K562 (cell line): Measurements from ENCODE around the gene MED22. TPM values are rescaled to one million over a fixed set of nuclear protein-coding genes. Genes with fewer than 3 reads are reported as not detected.

Source experiments
- ADNP ChIP-seq: fragments of 200-800 bp; sonication (Bioruptor generic); IDR thresholded peaks from 2 replicates; pipeline ENCODE4 v1.6.1; 2016; ENCODE audit warnings: missing genetic modification characterization, missing compliant biosample characterization
- ATF1 ChIP-seq, 2 experiments: fragments of 450-650 bp in 1 of 2; IDR thresholded peaks; 2 replicates each; pipeline ENCODE4 v1.6.1; 2016; ENCODE audit warnings: missing compliant biosample characterization in 1 of 2, missing genetic modification characterization in 1 of 2
- CBX1 ChIP-seq: sonication (generic); IDR thresholded peaks from 2 replicates; pipeline ENCODE4 v1.6.1; 2016; ENCODE audit warnings: antibody characterized with exemption, low read depth, mild to moderate bottlenecking
- CBX5 ChIP-seq: IDR thresholded peaks from 2 replicates; pipeline ENCODE4 v1.6.1; 2014; ENCODE audit warnings: low read depth, borderline replicate concordance
- CEBPG ChIP-seq, 3 experiments: fragments of 200-800 bp in 1 of 3; sonication (Bioruptor generic) in 1 of 3; sonication (generic) in 1 of 3; formaldehyde crosslinking in 1 of 3; IDR thresholded peaks in 2 of 3; conservative IDR thresholded peaks in 1 of 3; 2 replicates each; pipeline versions ENCODE4 v1.6.1 to v1.8.0; 2016 to 2022; ENCODE audit warnings: missing compliant biosample characterization in 2 of 3, missing genetic modification characterization in 2 of 3, mild to moderate bottlenecking in 1 of 3, missing genetic modification reagents in 1 of 3
- CREM ChIP-seq: IDR thresholded peaks from 2 replicates; pipeline ENCODE4 v1.6.1; 2014; ENCODE audit warnings: antibody characterized with exemption, low read depth
- DACH1 ChIP-seq: fragments of 450-650 bp; IDR thresholded peaks from 2 replicates; pipeline ENCODE4 v1.6.1; 2018; ENCODE audit not compliant: partially characterized antibody
- DDX20 ChIP-seq: fragments of 450-650 bp; IDR thresholded peaks from 2 replicates; pipeline ENCODE4 v1.6.1; 2016; ENCODE audit warnings: missing genetic modification characterization, low read depth, mild to moderate bottlenecking, missing compliant biosample characterization, moderate library complexity
- FOXK1 ChIP-seq: sonication (generic); formaldehyde crosslinking; IDR thresholded peaks from 2 replicates; pipeline ENCODE4 v1.8.0; 2022; ENCODE audit warnings: missing genetic modification reagents, mild to moderate bottlenecking, borderline replicate concordance
- HNRNPUL1 ChIP-seq: fragments of 200-400 bp; formaldehyde crosslinking; IDR thresholded peaks from 2 replicates; pipeline ENCODE4 v1.6.1; 2017; ENCODE audit warnings: low read length
- LCOR ChIP-seq: sonication (generic); formaldehyde crosslinking; IDR thresholded peaks from 2 replicates; pipeline ENCODE4 v1.8.0; 2022; ENCODE audit warnings: mild to moderate bottlenecking, missing genetic modification reagents
- MBD2 ChIP-seq: sonication (generic); IDR thresholded peaks from 2 replicates; pipeline ENCODE4 v1.6.1; 2016; ENCODE audit warnings: low read depth, borderline replicate concordance
- RFX7 ChIP-seq: fragments of 250-450 bp; sonication (Bioruptor Pico); IDR thresholded peaks from 2 replicates; pipeline ENCODE4 v1.5.1; 2021; ENCODE audit warnings: mild to moderate bottlenecking
- SETDB1 ChIP-seq: IDR thresholded peaks from one replicate; pipeline ENCODE4 v1.6.1; 2012; ENCODE audit warnings: low read length, control low read depth, inconsistent platforms
- SIRT6 ChIP-seq: IDR thresholded peaks from one replicate; pipeline ENCODE4 v1.6.1; 2012; ENCODE audit warnings: low read depth, mild to moderate bottlenecking, control low read depth, inconsistent platforms, low read length, moderate library complexity
- SMAD3 ChIP-seq: fragments of 450-650 bp; formaldehyde crosslinking; conservative IDR thresholded peaks from 2 replicates; pipeline ENCODE4 v1.4.0; 2020; ENCODE audit warnings: mild to moderate bottlenecking
- TAF15 ChIP-seq: fragments of 200-400 bp; formaldehyde crosslinking; IDR thresholded peaks from 2 replicates; pipeline ENCODE4 v1.6.1; 2017; ENCODE audit warnings: mild to moderate bottlenecking, low read depth, low read length, moderate library complexity
- ZEB2 ChIP-seq: fragments of 450-650 bp; IDR thresholded peaks from 2 replicates; pipeline ENCODE4 v1.6.1; 2016
- ZNF12 ChIP-seq: sonication (generic); formaldehyde crosslinking; IDR thresholded peaks from 2 replicates; pipeline ENCODE4 v1.4.0; 2020; ENCODE audit warnings: mild to moderate bottlenecking, missing genetic modification reagents
- ZNF436 ChIP-seq: fragments of 250-450, 450-650 bp; sonication (Bioruptor Pico); formaldehyde crosslinking; IDR thresholded peaks from 2 replicates; pipeline ENCODE4 v1.7.0; 2020; ENCODE audit warnings: mild to moderate bottlenecking
- ZNF445 ChIP-seq: fragments of 250-450 bp; sonication (Bioruptor Pico); IDR thresholded peaks from 2 replicates; pipeline ENCODE4 v1.4.0; 2020; ENCODE audit warnings: low read depth, mild to moderate bottlenecking, moderate library complexity
- ZNF583 ChIP-seq: fragments of 250-450 bp; sonication (Bioruptor Pico); IDR thresholded peaks from 2 replicates; pipeline ENCODE4 v1.4.0; 2020
- polyA plus RNA-seq, 8 experiments: library from polyadenylated mRNA; depleted of rRNA in 4 of 8; stranded (reverse) in 5 of 8; unstranded in 3 of 8; fragments of >200 nt; fragmentation: Nextera tagmentation in 2 of 8; fragmentation: Illumina TruSeq in 1 of 8; extraction: Ambion mirVana in 2 of 8; extraction: Trizol in 1 of 8; gene quantifications; 2 replicates each; pipeline versions ENCODE4 v1.2.1 to v1.2.3, GENCODE V29; 2011 to 2014; ENCODE audit warnings: inconsistent platforms in 1 of 8, missing spikeins in 1 of 8
- total RNA-seq, 7 experiments: library from RNA; depleted of rRNA in 6 of 7; stranded (reverse); fragments of >200 nt in 6 of 7; fragmentation: Illumina TruSeq in 2 of 7; extraction: Trizol in 2 of 7; gene quantifications; 2 replicates each; pipeline versions ENCODE4 v1.2.1 to v1.2.3, GENCODE V29; 2011 to 2021; ENCODE audit warnings: low replicate concordance in 1 of 7
- TF ChIP-seq, protein P1 (sequence below): fragments of 250-450 bp; sonication (Bioruptor Pico); IDR thresholded peaks from 2 replicates; pipeline ENCODE4 v1.4.0; 2020; ENCODE audit warnings: mild to moderate bottlenecking
- TF ChIP-seq, protein P2 (sequence below): sonication (generic); formaldehyde crosslinking; IDR thresholded peaks from 2 replicates; pipeline ENCODE4 v1.4.0; 2020; ENCODE audit warnings: mild to moderate bottlenecking, missing genetic modification reagents
- TF ChIP-seq, protein P3 (sequence below): IDR thresholded peaks from 3 replicates; pipeline ENCODE4 v1.6.1; 2011; ENCODE audit warnings: borderline replicate concordance, mild to moderate bottlenecking; ENCODE audit not compliant: insufficient read length, insufficient read depth

Gene MED22
- total and polyA plus RNA-seq, 9 of the 15 experiments (the other 6 are each of a cell fraction or from before 2014, with no cell fraction given), result 0.73 to 35.6 (median 22.3) TPM

DNA sequence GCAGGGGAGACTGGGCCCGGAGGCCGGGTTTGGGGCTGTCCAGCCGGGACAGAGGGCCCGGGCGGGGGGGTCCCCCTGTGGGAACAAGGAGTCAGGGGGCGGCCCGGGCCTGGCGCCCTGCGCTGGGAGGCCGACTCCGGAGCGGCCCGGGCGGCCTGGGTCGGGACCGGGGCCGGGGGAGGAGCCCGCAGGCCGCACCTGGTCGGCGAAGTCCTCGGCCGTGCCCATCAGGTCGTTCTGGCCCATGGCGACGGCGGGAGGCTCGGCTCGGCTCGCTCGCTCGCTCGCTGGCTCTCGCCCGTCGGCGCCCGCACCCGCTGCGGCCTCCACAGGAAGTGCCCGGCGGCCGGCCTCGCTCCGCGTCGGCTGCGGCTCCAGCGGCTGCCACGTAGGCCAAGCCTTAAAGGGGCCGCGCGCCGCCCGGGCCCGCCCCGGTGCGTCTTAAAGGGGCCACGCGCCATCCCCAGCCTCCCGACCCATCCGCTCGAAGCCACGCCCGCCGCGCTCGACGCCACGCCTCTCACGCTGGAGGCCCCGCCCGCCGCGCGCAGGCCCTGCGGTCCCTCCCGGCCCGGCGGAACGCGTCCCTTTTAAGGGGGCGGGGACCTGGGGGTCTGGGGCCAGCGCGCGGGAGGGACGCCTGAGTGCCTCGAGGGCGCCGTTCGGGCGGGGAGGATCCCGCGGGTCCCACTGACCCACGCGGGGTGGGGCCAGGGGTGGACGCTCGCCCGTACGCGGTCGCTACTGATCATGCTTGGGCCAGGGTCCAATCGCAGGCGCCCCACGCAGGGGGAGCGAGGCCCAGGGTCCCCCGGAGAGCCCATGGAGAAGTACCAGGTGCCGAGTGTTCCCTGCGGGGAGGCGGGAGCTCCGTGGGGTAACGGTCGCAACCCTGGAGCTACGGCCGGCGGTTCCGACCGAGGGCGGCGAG, 28.1 kb upstream of the MED22 start, which contains the start of the genes STKLD1 and SURF4 (continued):
- TF ChIP-seq HNRNPUL1 (no peak), CREM (peak; percentile 79), SETDB1 (no peak), ATF1 (CRISPR knock-in tag; IDR thresholded peaks at IDR 0.05) (no peak), ATF1 (tag; IDR thresholded peaks at IDR 0.05) (peak; percentile 78), CBX5 (no peak), LCOR (CRISPR knock-in tag) (no peak; the same call in 1 of the 2 replicates), ZNF445 (CRISPR knock-in tag) (no peak), MBD2 (no peak), SIRT6 (no peak), ADNP (tag) (no peak), ZNF436 (CRISPR knock-in tag) (no peak), CBX1 (peak; percentile 14; the same call in 1 of the 2 replicates), ZEB2 (no peak), ZNF583 (no peak), CEBPG (CRISPR knock-in tag; IDR thresholded peaks at IDR 0.05) (peak; percentile 28; the same call in 1 of the 2 replicates), CEBPG (tag; conservative IDR thresholded peaks at IDR 0.05 in 1 of 2, IDR thresholded peaks at IDR 0.05 in 1 of 2) (no peak), ZNF12 (CRISPR knock-in tag) (no peak), TAF15 (no peak), DACH1 (no peak), SMAD3 (no peak), FOXK1 (no peak), RFX7 (no peak), DDX20 (tag) (no peak)
- TF ChIP-seq, protein P1, sequence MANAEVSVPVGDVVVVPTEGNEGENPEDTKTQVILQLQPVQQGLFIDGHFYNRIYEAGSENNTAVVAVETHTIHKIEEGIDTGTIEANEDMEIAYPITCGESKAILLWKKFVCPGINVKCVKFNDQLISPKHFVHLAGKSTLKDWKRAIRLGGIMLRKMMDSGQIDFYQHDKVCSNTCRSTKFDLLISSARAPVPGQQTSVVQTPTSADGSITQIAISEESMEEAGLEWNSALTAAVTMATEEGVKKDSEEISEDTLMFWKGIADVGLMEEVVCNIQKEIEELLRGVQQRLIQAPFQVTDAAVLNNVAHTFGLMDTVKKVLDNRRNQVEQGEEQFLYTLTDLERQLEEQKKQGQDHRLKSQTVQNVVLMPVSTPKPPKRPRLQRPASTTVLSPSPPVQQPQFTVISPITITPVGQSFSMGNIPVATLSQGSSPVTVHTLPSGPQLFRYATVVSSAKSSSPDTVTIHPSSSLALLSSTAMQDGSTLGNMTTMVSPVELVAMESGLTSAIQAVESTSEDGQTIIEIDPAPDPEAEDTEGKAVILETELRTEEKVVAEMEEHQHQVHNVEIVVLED (CRISPR knock-in tag), result peak; percentile 92
- TF ChIP-seq, protein P2, sequence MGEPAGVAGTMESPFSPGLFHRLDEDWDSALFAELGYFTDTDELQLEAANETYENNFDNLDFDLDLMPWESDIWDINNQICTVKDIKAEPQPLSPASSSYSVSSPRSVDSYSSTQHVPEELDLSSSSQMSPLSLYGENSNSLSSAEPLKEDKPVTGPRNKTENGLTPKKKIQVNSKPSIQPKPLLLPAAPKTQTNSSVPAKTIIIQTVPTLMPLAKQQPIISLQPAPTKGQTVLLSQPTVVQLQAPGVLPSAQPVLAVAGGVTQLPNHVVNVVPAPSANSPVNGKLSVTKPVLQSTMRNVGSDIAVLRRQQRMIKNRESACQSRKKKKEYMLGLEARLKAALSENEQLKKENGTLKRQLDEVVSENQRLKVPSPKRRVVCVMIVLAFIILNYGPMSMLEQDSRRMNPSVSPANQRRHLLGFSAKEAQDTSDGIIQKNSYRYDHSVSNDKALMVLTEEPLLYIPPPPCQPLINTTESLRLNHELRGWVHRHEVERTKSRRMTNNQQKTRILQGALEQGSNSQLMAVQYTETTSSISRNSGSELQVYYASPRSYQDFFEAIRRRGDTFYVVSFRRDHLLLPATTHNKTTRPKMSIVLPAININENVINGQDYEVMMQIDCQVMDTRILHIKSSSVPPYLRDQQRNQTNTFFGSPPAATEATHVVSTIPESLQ (CRISPR knock-in tag), result 0 out of 2 replicates have a peak, but pooled peaks have one; percentile 22
- TF ChIP-seq, protein P3, sequence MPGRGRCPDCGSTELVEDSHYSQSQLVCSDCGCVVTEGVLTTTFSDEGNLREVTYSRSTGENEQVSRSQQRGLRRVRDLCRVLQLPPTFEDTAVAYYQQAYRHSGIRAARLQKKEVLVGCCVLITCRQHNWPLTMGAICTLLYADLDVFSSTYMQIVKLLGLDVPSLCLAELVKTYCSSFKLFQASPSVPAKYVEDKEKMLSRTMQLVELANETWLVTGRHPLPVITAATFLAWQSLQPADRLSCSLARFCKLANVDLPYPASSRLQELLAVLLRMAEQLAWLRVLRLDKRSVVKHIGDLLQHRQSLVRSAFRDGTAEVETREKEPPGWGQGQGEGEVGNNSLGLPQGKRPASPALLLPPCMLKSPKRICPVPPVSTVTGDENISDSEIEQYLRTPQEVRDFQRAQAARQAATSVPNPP, result no peak
